ENCODE data around the gene PLPP4. TPM values are rescaled to one million over a fixed set of nuclear protein-coding genes. Genes with fewer than 3 reads are reported as not detected.
A peak's percentile ranks its signal among the peaks of the same experiment; 100 is the strongest.

PLPP4 gene
- total RNA-seq, 6 donors from 2014 or later, result 0.20 to 0.54 TPM; not detected in 4

DNA sequence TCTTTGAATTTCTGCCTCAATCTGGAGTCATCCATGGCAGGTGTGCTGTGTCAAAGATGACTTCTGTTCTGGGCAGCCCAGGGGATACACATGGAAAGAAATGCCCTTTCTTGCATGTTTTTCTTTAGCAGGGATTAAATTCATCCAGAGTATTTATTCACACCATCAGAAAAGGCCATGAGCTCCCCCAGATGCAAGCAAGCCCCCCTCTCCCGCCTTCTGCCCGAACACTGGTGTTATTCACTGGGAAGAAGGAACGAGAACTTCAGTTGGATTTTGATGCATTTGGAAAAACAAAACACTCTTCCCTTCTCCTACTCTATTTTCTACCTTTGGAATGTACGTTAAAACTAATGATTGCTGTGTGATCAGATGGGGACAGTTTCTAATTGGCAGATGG is 1.4 kb downstream of the PLPP4 start:
- Histone ChIP-seq H3K4me1 (peaks cover 12 to 19% (median 14%) of the 10 kb centered on the region in 4 donors), H3K27ac (no peak overlapping the region), H3K36me3 (no peaks in the 10 kb centered on the region), H3K27me3 (peaks cover 0 to 23% (median 14%) of the 10 kb centered on the region in 4 donors), H3K4me3 (no peak overlapping the region), H3K9me3 (no peaks in the 10 kb centered on the region)
- WGBS, 2 donors, result 76 to 84% methylated on average over 4 of the region's 4 CpGs
- DNase-seq, result no peak
- no peak for ATAC-seq (ENCODE audit: low FRiP score in 2 of 2)
- no peak for TF ChIP-seq EP300 (IDR thresholded peaks at IDR 0.05)
- TF ChIP-seq CTCF (IDR thresholded peaks at IDR 0.05), result no peak
- no peak for TF ChIP-seq POLR2A (IDR thresholded peaks at IDR 0.05)
- no peak for TF ChIP-seq POLR2AphosphoS5 (IDR thresholded peaks at IDR 0.05)

GRCh38 chr10:120459185-120459584 is 2.2 kb downstream of the PLPP4 start:
- TF ChIP-seq POLR2AphosphoS5 (IDR thresholded peaks at IDR 0.05) (no peak), POLR2A (IDR thresholded peaks at IDR 0.05) (no peak), CTCF (IDR thresholded peaks at IDR 0.05) (no peak)
- Histone ChIP-seq H3K4me3 (no peak overlapping the region), H3K36me3 (no peaks in the 10 kb centered on the region), H3K27me3 (peaks cover 0 to 23% (median 14%) of the 10 kb centered on the region in 4 donors), H3K4me1 (peaks cover 12 to 19% (median 14%) of the 10 kb centered on the region in 4 donors), H3K9me3 (no peaks in the 10 kb centered on the region), H3K27ac (no peak overlapping the region)
- ATAC-seq (ENCODE audit: low FRiP score in 2 of 2), result no peak
- DNase-seq, result no peak
- 29 to 54% methylated on average over 4 to 5 of the region's 5 CpGs for WGBS, 2 donors

DNA sequence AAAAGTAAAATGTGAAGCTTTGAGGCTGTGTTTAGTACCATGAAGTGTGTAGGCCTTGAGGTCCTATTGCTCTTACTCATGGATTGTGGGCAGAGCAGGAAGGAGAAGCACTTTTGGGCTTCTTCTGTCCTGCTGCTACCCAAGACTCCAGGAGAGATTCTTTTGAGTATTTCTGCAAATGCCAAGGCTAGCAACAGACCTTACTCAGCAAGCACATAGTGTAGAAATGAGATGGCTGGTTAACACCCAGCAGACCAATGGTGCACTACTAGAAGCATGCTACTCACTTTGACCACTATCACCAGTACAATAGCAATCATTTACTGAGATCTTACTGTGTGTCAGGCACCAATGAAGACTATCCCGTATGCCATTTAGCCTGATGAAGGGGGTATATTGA is 3.2 kb downstream of the PLPP4 start:
- Histone ChIP-seq H3K36me3 (no peaks in the 10 kb centered on the region), H3K4me1 (peaks cover 12 to 19% (median 14%) of the 10 kb centered on the region in 4 donors), H3K27ac (no peak overlapping the region), H3K27me3 (peaks cover 0 to 23% (median 14%) of the 10 kb centered on the region in 4 donors), H3K9me3 (no peaks in the 10 kb centered on the region), H3K4me3 (no peak overlapping the region)
- 88 to 92% methylated on average over 1 of the region's 1 CpG for WGBS, 2 donors
- ATAC-seq (ENCODE audit: low FRiP score in 2 of 2) (no peak), DNase-seq (no peak)
- TF ChIP-seq CTCF (IDR thresholded peaks at IDR 0.05), result no peak
- no peak for TF ChIP-seq EP300 (IDR thresholded peaks at IDR 0.05)
- TF ChIP-seq POLR2AphosphoS5 (IDR thresholded peaks at IDR 0.05), result no peak
- TF ChIP-seq POLR2A (IDR thresholded peaks at IDR 0.05), result no peak

- no peak for ATAC-seq (ENCODE audit: low FRiP score in 2 of 2)
- Histone ChIP-seq H3K27ac (no peak overlapping the region), H3K36me3 (no peaks in the 10 kb centered on the region), H3K4me3 (no peak overlapping the region), H3K9me3 (no peaks in the 10 kb centered on the region), H3K4me1 (peaks cover 12 to 19% (median 14%) of the 10 kb centered on the region in 4 donors), H3K27me3 (peaks cover 0 to 23% (median 14%) of the 10 kb centered on the region in 4 donors)
- TF ChIP-seq POLR2A (IDR thresholded peaks at IDR 0.05) (no peak), CTCF (IDR thresholded peaks at IDR 0.05) (no peak), POLR2AphosphoS5 (IDR thresholded peaks at IDR 0.05) (no peak)
- DNase-seq, result no peak
Measured at GRCh38 chr10:120460776-120461175, 3.7 kb downstream of the PLPP4 start.

GRCh38 chr10:120462018-120462682 is 5.1 kb downstream of the PLPP4 start:
- 93 to 95% methylated on average over 6 to 8 of the region's 8 CpGs for WGBS, 2 donors

More at GRCh38 chr10:120462018-120462682, 5.1 kb downstream of the PLPP4 start:
- ATAC-seq (ENCODE audit: low FRiP score in 2 of 2), result peak in 1 of 2 donors; percentile 31
- TF ChIP-seq EP300 (IDR thresholded peaks at IDR 0.05), result no peak
- no peak for TF ChIP-seq POLR2AphosphoS5 (IDR thresholded peaks at IDR 0.05)
- TF ChIP-seq POLR2A (IDR thresholded peaks at IDR 0.05), result no peak
- TF ChIP-seq CTCF (IDR thresholded peaks at IDR 0.05), result no peak
- DNase-seq, result no peak
- H3K4me3 ChIP-seq, result no peak overlapping the region
- no peaks in the 10 kb centered on the region for H3K9me3 ChIP-seq
- peaks cover 0 to 13% (median 10%) of the 10 kb centered on the region in 4 donors for H3K27me3 ChIP-seq
- H3K36me3 ChIP-seq, result no peaks in the 10 kb centered on the region
- H3K27ac ChIP-seq, result no peak overlapping the region
- peaks cover 6 to 9% (median 7%) of the 10 kb centered on the region in 4 donors for H3K4me1 ChIP-seq

Measured in upper lobe of left lung (tissue), 6 donors.